ENCODE measurements around the gene CLK4.

- TF ChIP-seq CTCF (IDR thresholded peaks at IDR 0.05), result no peak
- TF ChIP-seq JAZF1 (CRISPR knock-in tag; IDR thresholded peaks at IDR 0.05), result no peak
- TF ChIP-seq ELF4 (CRISPR knock-in tag; IDR thresholded peaks at IDR 0.05; ENCODE audit: low read depth), result no peak
- no peak for TF ChIP-seq NFE2L1 (CRISPR knock-in tag; IDR thresholded peaks at IDR 0.05)
- TF ChIP-seq ZMAT4 (CRISPR knock-in tag; IDR thresholded peaks at IDR 0.05), result no peak
- TF ChIP-seq STAT6 (CRISPR knock-in tag; conservative IDR thresholded peaks at IDR 0.05; ENCODE audit: low read depth), result no peak
Measured at GRCh38 chr5:178625679-178626483, 969 bp downstream of the CLK4 start.

All from WTC11 (cell line).